Measurements from ENCODE around the gene EXPH5.

DNA sequence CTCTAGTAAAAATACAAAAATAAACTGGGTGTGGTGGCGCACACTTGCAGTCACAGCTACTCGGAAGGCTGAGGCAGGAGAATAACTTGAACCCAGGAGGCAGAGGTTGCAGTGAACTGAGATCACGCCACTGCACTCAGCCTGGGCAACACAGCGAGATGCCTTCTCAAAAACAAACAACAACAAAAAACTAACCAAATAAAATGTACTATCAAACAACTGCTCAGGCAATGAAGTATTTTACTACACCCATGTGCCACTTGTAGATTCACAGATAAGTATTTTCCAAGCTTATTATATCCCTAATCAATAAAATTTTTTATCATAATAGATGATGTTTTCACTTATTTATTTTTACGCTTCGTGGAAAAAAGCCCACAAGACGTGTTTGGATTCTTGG lies 127.2 kb downstream of the EXPH5 start:
- TF ChIP-seq CTCF (IDR thresholded peaks at IDR 0.05; ENCODE audit: control extremely low read depth in 1 of 3, insufficient read depth in 1 of 3, low read depth in 1 of 3, low read length in 3 of 3) (no peak), NRF1 (IDR thresholded peaks at IDR 0.05; ENCODE audit: low read depth, low read length) (no peak), POLR2A (IDR thresholded peaks at IDR 0.05; ENCODE audit: control extremely low read depth in 1 of 2, low read depth in 2 of 2, low read length in 2 of 2) (no peak)
